GM12872 (cell line): ENCODE data around the gene PFDN4.

Experiments used
- CTCF ChIP-seq: IDR thresholded peaks from 3 replicates; pipeline ENCODE4 v1.5.1; 2011; ENCODE audit warnings: low read depth, mild to moderate bottlenecking, low read length, moderate library complexity; ENCODE audit not compliant: insufficient read depth

PFDN4 gene

GRCh38 chr20:54184904-54185626 is 22.8 kb upstream of the PFDN4 start:
- TF ChIP-seq CTCF, result no peak

GRCh38 chr20:54188132-54188849 is 19.6 kb upstream of the PFDN4 start:
- no peak for TF ChIP-seq CTCF

- no peak for TF ChIP-seq CTCF
Observed at GRCh38 chr20:54189630-54190029, 18.3 kb upstream of the PFDN4 start.

GRCh38 chr20:54190217-54190616 is 17.7 kb upstream of the PFDN4 start:
- no peak for TF ChIP-seq CTCF

- TF ChIP-seq CTCF, result no peak
Observed at GRCh38 chr20:54193817-54194216, 14.1 kb upstream of the PFDN4 start.

- TF ChIP-seq CTCF, result peak; percentile 51; the same call in 2 of the 3 replicates
Observed at GRCh38 chr20:54194724-54195438, 13.0 kb upstream of the PFDN4 start.

- no peak for TF ChIP-seq CTCF
Observed at GRCh38 chr20:54195483-54196472, 12.1 kb upstream of the PFDN4 start.
